ENCODE measurements around the gene TRIO. TPM values are rescaled to one million over a fixed set of nuclear protein-coding genes. Genes with fewer than 3 reads are reported as not detected.

The TRIO gene
- total and polyA plus RNA-seq, 12 donors, result 26.2 to 85.2 (median 61.9) TPM

DNA sequence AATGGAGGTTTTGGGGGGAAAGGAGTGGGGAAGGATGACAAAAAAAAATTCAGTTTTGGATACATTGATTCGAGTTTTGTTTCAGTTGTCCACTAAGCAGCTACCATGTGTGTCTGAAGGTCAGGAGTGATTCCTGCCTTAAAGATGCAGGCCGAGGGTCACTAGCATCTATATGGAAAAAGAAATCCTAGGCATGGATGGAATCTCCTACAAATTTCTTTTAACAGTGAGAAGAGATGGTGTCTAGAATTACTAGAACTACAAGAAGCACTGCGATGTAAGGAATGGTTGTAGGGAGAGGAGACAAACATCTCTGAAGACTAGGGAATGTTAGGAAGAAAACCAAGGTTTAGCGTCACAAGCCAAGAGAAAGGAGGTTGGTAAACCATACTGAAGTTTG lies 19.6 kb upstream of the TRIO start:
- H3K4me3 ChIP-seq, result no peak overlapping the region
- no peak for ATAC-seq
- no peak for DNase-seq
- H3K4me1 ChIP-seq, result peaks cover 0 to 11% (median 8%) of the 10 kb centered on the region in 9 donors
- no peak overlapping the region for H3K27ac ChIP-seq
- intact Hi-C loops (cut with DNase I), result no loop called here
- TF ChIP-seq, protein P1, sequence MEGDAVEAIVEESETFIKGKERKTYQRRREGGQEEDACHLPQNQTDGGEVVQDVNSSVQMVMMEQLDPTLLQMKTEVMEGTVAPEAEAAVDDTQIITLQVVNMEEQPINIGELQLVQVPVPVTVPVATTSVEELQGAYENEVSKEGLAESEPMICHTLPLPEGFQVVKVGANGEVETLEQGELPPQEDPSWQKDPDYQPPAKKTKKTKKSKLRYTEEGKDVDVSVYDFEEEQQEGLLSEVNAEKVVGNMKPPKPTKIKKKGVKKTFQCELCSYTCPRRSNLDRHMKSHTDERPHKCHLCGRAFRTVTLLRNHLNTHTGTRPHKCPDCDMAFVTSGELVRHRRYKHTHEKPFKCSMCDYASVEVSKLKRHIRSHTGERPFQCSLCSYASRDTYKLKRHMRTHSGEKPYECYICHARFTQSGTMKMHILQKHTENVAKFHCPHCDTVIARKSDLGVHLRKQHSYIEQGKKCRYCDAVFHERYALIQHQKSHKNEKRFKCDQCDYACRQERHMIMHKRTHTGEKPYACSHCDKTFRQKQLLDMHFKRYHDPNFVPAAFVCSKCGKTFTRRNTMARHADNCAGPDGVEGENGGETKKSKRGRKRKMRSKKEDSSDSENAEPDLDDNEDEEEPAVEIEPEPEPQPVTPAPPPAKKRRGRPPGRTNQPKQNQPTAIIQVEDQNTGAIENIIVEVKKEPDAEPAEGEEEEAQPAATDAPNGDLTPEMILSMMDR (IDR thresholded peaks at IDR 0.05), result no peak
- H3K9me3 ChIP-seq, result no peaks in the 10 kb centered on the region
- H3K27me3 ChIP-seq, result no peaks in the 10 kb centered on the region
- 97 to 99% methylated on average over 4 of the region's 4 CpGs for WGBS, 2 donors
- no peaks in the 10 kb centered on the region for H3K36me3 ChIP-seq

DNA sequence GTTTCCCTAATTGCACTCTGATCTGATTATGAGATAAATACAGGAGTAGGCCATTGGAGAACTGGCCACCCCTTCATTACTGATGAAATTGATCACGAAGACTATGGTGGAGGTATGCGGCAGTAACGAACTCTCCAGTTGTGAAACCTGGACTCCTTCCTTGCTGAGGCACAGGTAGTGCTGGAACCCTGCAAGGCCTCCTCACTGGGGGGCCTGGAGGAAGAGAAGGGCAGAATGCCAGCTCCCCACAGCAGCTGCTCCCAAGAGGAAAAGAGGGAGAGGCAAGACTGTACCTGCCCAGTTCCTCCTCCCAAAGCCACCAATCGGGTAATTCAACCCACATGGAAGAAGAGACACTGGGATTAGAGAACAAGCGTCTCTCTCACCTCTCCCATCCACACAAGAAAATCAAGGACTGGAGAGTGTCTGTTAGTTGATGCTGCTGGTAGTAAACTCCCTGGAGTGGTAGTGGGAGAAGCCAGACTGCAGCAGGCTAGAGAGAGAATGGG lies 19.1 kb upstream of the TRIO start:
- Histone ChIP-seq H3K36me3 (no peaks in the 10 kb centered on the region), H3K4me3 (no peak overlapping the region), H3K27ac (no peak overlapping the region), H3K4me1 (peaks cover 0 to 6% (median 3%) of the 10 kb centered on the region in 9 donors), H3K27me3 (no peaks in the 10 kb centered on the region), H3K9me3 (no peaks in the 10 kb centered on the region)
- intact Hi-C loops (cut with DNase I), result no loop called here
- 94 to 97% methylated on average over 5 of the region's 5 CpGs for WGBS, 2 donors
- TF ChIP-seq, protein P1 (IDR thresholded peaks at IDR 0.05), result no peak
- DNase-seq (no peak), ATAC-seq (no peak)

DNA sequence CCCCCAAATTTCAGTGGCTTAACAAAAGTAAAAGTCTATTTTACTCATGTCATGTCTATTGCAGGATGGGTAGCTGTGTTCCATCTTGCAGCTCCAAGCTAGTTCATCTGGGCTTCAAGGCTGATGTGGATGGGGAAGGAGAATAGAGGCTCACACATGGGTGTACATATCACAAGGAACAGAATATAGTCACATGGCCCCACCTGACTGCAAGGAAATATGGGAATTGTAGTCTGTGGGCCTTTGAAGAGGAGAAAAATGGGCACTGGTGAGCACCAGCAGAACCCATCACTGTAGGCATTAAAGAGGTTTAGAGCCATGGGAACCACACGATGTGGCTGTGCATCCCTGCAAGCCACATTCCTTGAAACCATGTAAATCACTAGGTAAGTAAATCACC lies 17.9 kb upstream of the TRIO start:
- Histone ChIP-seq H3K27ac (no peak overlapping the region), H3K9me3 (no peaks in the 10 kb centered on the region), H3K4me3 (no peak overlapping the region), H3K4me1 (no peaks in the 10 kb centered on the region), H3K36me3 (no peaks in the 10 kb centered on the region), H3K27me3 (no peaks in the 10 kb centered on the region)
- TF ChIP-seq, protein P1 (IDR thresholded peaks at IDR 0.05), result no peak
- intact Hi-C loops (cut with DNase I), result no loop called here
- WGBS, 2 donors, result 83 to 88% methylated on average over 1 of the region's 1 CpG
- DNase-seq (no peak), ATAC-seq (no peak)

DNA sequence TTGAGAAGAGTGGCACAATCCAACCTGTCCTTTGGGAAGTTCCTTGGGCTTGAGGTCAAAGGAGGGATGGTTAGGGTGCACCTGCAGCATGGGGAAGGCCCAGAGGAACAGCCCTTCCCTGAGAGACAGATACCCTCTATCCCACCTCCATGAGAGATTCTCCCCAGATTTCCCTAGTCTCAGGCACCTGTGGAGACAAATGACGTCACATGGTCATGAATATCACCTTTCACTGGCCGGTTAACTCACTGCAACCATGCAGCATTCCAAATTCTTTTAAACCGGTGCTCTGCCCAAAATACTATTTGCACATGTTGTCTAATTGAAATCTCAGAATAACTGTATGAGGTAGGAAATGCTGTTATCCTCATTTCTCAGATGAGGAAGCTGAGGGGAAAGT lies 15.6 kb upstream of the TRIO start:
- Histone ChIP-seq H3K4me1 (peaks cover 0 to 13% (median 0%) of the 10 kb centered on the region in 9 donors), H3K4me3 (no peak overlapping the region), H3K27ac (no peak overlapping the region), H3K36me3 (no peaks in the 10 kb centered on the region), H3K9me3 (no peaks in the 10 kb centered on the region), H3K27me3 (no peaks in the 10 kb centered on the region)
- TF ChIP-seq, protein P1 (IDR thresholded peaks at IDR 0.05), result no peak
- ATAC-seq, result no peak
- no peak for DNase-seq
- 52 to 53% methylated on average over 3 of the region's 3 CpGs for WGBS, 2 donors
- intact Hi-C loops (cut with DNase I), result no loop called here

Data from heart right ventricle (tissue), 16 donors.